GM18861 (cell line): ENCODE measurements around the gene S100A13.

Experiments
- ATAC-seq: cut with Tn5 transposase; IDR thresholded peaks from one replicate; pipeline ENCODE4 v1.9.1; 2021; ENCODE audit not compliant: unreplicated experiment

S100A13 gene

GRCh38 chr1:153573351-153573750 lies 54.0 kb downstream of the S100A13 start:
- no peak for ATAC-seq

GRCh38 chr1:153572569-153573015 lies 54.7 kb downstream of the S100A13 start:
- ATAC-seq: peak; percentile 64

DNA sequence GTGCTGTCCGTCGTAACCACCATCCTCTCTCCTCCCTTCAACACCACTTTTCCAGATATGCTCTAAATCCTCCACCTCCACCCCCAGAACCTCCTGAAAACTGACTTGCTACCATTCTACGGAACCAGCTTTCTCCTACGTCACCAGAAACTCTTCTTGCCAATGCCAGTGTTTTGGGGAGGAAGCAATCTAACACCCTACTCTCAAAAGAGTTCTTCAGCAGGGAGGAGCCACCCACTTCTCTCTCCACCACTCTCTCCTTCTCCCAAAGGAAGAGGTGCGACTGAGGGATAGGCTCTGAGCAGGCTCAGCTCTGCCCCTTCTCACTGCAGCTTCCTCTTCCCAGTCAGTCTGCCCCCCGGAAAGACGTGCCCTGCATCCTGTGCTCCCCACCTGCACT lies 55.6 kb downstream of the S100A13 start:
- ATAC-seq: no peak

DNA sequence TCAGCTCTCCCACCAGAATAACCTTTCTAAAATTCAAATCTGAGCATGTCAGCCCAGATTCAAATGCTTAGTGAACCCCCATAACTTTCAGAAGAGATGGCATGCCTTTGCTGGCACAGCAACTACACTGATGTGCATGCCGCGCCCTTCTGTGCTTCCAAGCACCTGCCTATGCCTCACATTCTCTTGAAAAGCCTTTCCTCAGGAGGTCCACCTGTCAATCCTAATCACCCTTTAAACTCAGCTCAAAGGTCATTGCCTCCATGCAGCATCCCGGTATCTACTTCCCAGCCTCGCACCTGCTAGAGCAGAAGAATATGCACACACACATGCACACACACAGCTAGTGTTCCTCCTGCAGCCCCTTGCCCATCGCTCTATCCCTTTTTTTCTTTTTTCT lies 56.4 kb downstream of the S100A13 start:
- ATAC-seq: no peak

GRCh38 chr1:153569465-153569864 lies 57.8 kb downstream of the S100A13 start:
- ATAC-seq: no peak
